CD4-positive, alpha-beta T cell treated with Interleukin-17A for 1 hour (primary cell): ENCODE data around the gene COL9A2.

Source experiments
- DNase-seq: peaks from one replicate; pipeline ENCODE4 v3.0.0-alpha.2; 2020

Gene COL9A2

DNA sequence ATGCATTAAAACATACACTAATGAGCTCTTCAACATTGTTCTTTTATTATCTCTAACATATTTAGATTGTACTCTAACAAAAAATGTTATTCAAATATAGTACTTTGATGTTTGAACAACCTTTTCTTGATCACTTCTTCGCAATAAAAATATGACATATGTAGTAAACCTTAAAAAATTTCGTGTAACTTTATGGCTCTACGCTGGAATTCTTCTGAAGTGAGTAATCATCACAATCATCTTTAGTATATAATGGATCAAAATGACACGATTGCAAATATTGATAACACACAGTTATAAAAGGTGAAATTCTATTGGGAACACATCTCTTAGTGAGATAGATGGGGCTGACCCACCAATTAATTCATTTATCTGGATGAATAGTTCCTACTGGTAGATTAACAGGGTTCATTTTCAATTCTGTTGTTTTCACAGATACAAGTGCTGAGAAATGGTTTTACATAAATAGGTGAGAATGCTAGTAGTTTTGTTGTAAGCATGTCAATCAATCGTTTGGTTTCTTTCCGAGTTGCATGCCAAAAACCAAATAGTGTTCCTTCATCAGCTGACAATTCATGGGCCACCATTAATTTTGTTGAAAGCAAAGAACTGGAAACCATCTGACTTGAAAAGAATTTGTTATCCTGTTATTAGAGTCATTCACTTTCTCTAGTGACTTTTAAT lies 60.5 kb downstream of the COL9A2 start:
- DNase-seq = no peak

DNA sequence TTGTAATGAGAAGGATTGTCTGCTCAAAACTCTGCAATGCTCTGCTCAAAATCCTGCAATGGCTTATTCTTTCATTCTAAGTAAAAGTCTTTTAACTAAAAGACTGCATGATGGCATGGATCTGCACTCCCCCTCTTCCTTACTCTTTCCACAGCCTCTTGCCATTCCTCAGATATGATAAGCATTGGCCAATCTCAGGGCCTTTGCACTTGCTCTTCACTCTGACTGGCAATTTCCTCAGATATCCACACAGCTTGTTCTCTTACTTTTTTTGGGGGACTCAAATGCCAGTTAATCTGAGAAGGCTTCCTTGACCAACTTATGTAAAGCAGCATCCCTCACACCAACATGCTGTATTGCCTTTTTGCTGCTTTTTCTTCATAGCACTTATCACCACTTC lies 61.9 kb downstream of the COL9A2 start:
- no peak for DNase-seq

DNA sequence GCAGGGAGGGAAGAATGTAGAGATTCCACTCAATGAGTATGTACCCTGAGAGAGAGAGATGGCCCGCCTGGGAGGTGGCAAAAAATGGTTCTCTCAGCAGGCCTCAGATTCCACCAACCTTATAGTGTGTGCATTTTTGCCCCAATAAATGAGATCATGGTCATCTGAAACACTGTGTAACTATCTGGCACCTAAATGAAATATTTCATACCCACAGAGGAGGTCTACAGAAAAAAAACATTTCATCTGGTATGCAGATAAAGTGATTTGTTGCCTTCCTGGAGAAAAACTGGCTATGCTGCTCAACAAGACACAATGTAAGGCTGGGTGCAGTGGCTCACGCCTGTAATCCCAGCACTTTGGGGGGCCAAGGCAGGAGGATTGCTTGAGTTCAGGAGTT lies 64.5 kb downstream of the COL9A2 start:
- no peak for DNase-seq

DNA sequence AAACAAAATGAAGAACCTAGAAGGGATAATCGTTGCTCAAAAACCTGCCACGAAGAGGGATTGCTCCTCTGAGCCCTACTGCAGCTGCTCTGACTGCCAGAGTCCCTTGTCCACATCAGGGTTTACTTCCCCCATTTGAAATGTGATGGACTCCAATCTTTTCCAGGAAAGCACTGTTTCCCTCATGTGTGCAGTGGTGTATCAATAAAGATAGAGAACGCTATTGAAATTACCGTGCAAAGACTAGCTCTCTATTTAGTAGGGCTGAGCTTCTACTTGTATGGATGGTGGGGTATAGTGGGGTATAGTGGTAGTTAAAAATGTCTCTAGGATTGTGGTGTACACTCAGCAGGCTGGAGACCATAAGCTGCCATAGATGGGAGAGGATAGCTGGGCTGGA lies 65.6 kb downstream of the COL9A2 start:
- no peak for DNase-seq
